Parathyroid adenoma (tissue), 2 donors: ENCODE measurements around the gene GPAM.
"Not testable (repeated sequence)": the region's sequence is repeated elsewhere in the genome, so short reads cannot be mapped to it uniquely, and the experiment has no call there.

Source experiments
- H2AFZ ChIP-seq: fragments of 300-600 bp; sonication (generic); one replicate; pipeline ENCODE4 v1.7.0; 2017; ENCODE audit warnings: antibody characterized with exemption, mild to moderate bottlenecking
- H3K27ac ChIP-seq: fragments of 300-600 bp; sonication (generic); one replicate; pipeline ENCODE4 v1.7.0; 2017
- H3K27me3 ChIP-seq: fragments of 300-600 bp; sonication (generic); one replicate; pipeline ENCODE4 v1.7.0; 2017; ENCODE audit warnings: low read length; ENCODE audit not compliant: control insufficient read depth, insufficient read depth
- H3K36me3 ChIP-seq: fragments of 300-600 bp; sonication (generic); one replicate; pipeline ENCODE4 v1.7.0; 2017; ENCODE audit warnings: low read length; ENCODE audit not compliant: control insufficient read depth, insufficient read depth
- H3K4me1 ChIP-seq: fragments of 300-600 bp; sonication (generic); one replicate; pipeline ENCODE4 v1.7.0; 2017; ENCODE audit warnings: control low read depth
- H3K4me2 ChIP-seq: fragments of 300-600 bp; sonication (generic); one replicate; pipeline ENCODE4 v1.7.0; 2017; ENCODE audit warnings: low read length
- H3K4me3 ChIP-seq: fragments of 300-600 bp; sonication (generic); one replicate; pipeline ENCODE4 v1.7.0; 2017; ENCODE audit warnings: low read depth, low read length
- H3K79me2 ChIP-seq: fragments of 300-600 bp; sonication (generic); one replicate; pipeline ENCODE4 v1.7.0; 2017; ENCODE audit warnings: control low read depth
- H3K9ac ChIP-seq: fragments of 300-600 bp; sonication (generic); one replicate; pipeline ENCODE4 v1.7.0; 2017; ENCODE audit warnings: mild to moderate bottlenecking
- H3K9me3 ChIP-seq: fragments of 300-600 bp; sonication (generic); one replicate; pipeline ENCODE4 v1.7.0; 2017; ENCODE audit warnings: low read length; ENCODE audit not compliant: control insufficient read depth
- TF ChIP-seq, protein P1 (sequence below): fragments of 300-600 bp; sonication (generic); IDR thresholded peaks from one replicate; pipeline ENCODE4 v1.7.0; 2017; ENCODE audit warnings: antibody characterized with exemption, mild to moderate bottlenecking
- donor health status: primary hyperparathyroidism.

GPAM gene

DNA sequence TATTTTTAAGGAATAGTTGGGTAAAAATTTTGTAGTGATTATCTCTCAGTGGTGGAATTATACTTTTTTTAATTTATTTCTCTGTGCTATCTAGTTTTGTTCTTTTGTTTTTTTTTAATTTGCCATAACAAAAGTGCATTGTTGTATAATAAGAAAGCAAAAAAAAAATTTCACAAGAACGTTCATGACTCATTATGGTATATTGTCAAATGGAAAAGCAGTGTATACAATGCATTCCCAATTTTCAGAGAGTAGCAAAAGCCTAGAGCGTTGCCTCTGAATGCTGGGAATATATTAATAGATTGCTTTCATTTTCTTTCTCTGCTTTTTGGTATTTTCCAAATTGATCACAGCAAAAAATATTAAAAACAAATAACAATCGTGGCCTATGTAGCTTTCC lies 46.3 kb upstream of the GPAM start:
- H3K27ac ChIP-seq = no peak overlapping the region
- H3K9me3 ChIP-seq = no peaks in the 10 kb centered on the region
- H3K4me3 ChIP-seq = no peak overlapping the region
- H3K36me3 ChIP-seq = no peaks in the 10 kb centered on the region
- no peaks in the 10 kb centered on the region for H3K4me1 ChIP-seq
- peaks cover 4% of the 10 kb centered on the region for H3K27me3 ChIP-seq
- TF ChIP-seq, protein P1, sequence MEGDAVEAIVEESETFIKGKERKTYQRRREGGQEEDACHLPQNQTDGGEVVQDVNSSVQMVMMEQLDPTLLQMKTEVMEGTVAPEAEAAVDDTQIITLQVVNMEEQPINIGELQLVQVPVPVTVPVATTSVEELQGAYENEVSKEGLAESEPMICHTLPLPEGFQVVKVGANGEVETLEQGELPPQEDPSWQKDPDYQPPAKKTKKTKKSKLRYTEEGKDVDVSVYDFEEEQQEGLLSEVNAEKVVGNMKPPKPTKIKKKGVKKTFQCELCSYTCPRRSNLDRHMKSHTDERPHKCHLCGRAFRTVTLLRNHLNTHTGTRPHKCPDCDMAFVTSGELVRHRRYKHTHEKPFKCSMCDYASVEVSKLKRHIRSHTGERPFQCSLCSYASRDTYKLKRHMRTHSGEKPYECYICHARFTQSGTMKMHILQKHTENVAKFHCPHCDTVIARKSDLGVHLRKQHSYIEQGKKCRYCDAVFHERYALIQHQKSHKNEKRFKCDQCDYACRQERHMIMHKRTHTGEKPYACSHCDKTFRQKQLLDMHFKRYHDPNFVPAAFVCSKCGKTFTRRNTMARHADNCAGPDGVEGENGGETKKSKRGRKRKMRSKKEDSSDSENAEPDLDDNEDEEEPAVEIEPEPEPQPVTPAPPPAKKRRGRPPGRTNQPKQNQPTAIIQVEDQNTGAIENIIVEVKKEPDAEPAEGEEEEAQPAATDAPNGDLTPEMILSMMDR = no peak
- H2AFZ ChIP-seq = no peak overlapping the region
- H3K79me2 ChIP-seq = no peaks in the 10 kb centered on the region
- H3K9ac ChIP-seq = no peak overlapping the region
- no peak overlapping the region for H3K4me2 ChIP-seq

DNA sequence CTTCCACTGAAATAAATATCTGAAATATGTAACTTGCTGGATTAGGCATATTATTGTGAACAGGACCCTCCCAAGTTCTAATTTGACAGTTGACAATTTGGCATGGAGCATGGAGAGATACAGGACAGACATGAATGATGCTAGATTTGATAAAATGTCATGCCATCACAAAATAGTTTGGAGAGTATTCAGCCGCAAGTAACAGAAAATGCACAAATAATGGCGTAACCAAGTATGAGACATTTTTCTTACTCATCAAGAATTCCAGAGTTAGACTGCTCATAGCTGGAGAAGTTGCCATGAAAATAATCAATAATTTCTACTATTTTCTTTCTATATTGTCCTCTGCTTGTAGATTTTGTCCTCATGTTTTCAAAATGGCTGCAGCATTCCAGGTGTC lies 45.5 kb upstream of the GPAM start:
- Histone ChIP-seq H3K4me2 (no peak overlapping the region), H3K4me1 (no peaks in the 10 kb centered on the region), H3K27ac (no peak overlapping the region), H3K36me3 (no peaks in the 10 kb centered on the region), H3K9ac (no peak overlapping the region), H2AFZ (no peak overlapping the region), H3K9me3 (no peaks in the 10 kb centered on the region), H3K79me2 (no peaks in the 10 kb centered on the region), H3K27me3 (peaks cover 4% of the 10 kb centered on the region), H3K4me3 (no peak overlapping the region)
- TF ChIP-seq, protein P1 = no peak

DNA sequence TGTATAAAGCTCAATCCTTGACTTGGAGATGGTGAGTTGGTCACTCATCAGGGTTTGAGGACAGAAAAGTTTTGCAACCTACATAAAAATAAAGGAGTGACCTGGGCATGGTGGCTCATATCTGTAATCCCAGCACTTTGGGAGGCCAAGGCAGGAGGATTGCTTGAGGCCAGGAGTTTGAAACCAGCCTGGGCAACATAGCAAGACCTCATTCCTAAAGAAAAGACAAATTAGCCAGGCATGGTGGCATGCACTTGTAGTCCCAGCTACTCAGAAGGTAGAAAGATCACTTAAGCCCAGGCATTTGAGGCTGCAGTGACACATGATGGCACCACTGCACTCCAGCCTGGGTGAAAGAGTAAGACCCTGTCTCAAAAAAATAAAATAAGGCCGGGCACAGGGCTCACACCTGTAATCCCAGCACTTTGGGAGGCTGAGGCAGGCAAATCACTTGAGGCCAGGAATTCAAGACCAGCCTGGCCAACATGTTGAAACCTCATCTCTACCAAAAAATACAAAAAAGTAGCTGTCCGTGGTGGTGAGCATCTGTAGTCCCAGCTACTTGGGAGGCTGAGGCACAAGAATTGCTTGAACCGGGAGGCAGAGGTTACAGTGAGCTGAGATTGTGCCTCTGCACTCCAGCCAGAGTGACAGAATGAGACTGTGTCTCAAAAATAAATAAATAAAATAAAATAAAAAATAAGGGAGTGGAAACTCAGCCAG lies 45.0 kb upstream of the GPAM start:
- H3K4me3 ChIP-seq, H3K27ac ChIP-seq, H3K4me2 ChIP-seq, H3K79me2 ChIP-seq, H3K36me3 ChIP-seq, H2AFZ ChIP-seq, H3K27me3 ChIP-seq, H3K9me3 ChIP-seq, H3K4me1 ChIP-seq, H3K9ac ChIP-seq: not testable (repeated sequence)

DNA sequence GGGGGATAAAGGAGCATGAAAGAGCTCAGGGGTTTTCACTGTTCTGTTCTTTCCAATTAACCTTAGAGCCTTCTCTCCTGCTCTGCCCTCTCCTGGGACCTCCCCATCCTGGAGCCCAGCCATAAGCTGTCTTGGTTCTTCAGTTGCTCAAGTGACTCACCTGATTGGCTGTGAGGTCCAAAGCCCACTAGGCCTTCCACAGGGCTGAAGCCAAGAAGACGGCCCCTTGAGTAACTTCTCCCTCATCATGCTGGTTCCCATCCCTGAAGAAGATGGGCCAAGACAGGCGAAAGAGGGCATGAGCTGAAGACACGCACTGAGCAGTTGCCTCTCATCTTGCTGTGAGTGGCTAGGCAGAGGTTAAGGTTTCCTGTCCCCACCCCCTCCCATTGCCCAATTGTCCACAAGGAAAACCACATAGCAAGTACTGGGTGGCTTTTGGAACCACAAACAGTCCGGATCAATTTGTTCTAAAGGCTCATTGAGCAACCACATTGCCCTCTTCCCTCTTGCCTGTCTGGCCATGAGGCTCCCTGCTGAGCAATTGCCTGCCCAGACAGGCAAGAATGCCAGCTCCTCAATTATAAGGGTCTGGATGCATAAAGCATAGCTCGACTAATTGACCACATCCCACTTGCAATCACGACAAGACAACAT lies 43.9 kb upstream of the GPAM start:
- Histone ChIP-seq H3K9ac (no peak overlapping the region), H3K4me2 (no peak overlapping the region), H3K79me2 (no peaks in the 10 kb centered on the region), H3K4me1 (no peaks in the 10 kb centered on the region), H3K9me3 (no peaks in the 10 kb centered on the region), H3K36me3 (no peaks in the 10 kb centered on the region), H3K27me3 (peaks cover 4% of the 10 kb centered on the region), H3K27ac (no peak overlapping the region), H3K4me3 (no peak overlapping the region), H2AFZ (no peak overlapping the region)
- TF ChIP-seq, protein P1 = no peak

DNA sequence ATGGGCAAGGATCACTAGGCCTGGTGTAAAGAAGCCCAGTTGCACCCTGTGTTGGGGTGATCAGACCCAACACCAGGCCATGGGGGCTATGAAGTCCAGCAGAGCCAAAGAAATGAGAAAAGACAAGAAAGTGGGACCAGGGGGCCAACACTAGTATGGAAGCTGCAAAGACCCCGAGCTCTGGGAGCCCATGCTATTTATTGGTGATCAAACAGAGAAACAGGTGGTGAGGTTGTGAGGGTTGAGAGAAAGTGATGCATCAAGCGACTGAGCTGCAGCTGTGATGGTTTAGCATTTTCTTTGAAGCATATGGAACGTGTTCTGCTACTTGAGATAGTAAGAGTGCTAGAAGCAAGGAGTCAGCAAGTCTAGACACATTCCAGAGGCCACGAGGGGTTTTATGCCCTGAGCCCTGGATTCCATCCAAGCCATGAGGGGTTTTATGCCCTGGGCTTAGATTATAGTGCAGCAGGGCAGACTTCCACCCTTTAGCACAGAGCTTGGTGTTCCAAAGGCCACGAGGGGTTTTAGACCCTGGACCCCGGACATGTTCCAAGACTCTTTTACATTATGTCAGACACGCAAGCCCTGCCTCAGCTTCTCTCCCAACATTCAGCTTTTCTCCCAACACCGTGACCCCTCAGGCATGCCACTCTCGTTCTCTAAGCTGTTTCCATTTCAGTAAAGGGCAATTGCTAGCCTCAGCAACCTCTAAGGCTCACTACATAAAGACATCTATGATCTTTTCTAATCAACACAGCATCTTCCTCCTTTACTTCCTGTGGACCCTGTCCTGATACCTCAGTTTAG lies 43.1 kb upstream of the GPAM start:
- TF ChIP-seq, protein P1 = no peak
- Histone ChIP-seq H3K27me3 (peaks cover 4% of the 10 kb centered on the region), H3K9me3 (no peaks in the 10 kb centered on the region), H3K4me2 (no peak overlapping the region), H3K36me3 (no peaks in the 10 kb centered on the region), H3K4me1 (no peaks in the 10 kb centered on the region), H3K4me3 (no peak overlapping the region), H3K27ac (no peak overlapping the region), H2AFZ (no peak overlapping the region), H3K79me2 (no peaks in the 10 kb centered on the region), H3K9ac (no peak overlapping the region)
